Fibroblast of villous mesenchyme (primary cell): ENCODE data around the gene ENTPD2. TPM values are rescaled to one million over a fixed set of nuclear protein-coding genes. Genes with fewer than 3 reads are reported as not detected.

ENCODE experiments used
- DNase-seq: peaks from one replicate; pipeline ENCODE4 v3.0.0-alpha.2; 2010; ENCODE audit warnings: low read depth
- H3K4me3 ChIP-seq: 2 replicates; pipeline ENCODE4 v1.5.1; 2011; ENCODE audit warnings: low read depth, mild to moderate bottlenecking, low read length
- CTCF ChIP-seq: IDR thresholded peaks from 2 replicates; pipeline ENCODE4 v1.5.1; 2012; ENCODE audit warnings: low read depth, mild to moderate bottlenecking, low read length; ENCODE audit not compliant: insufficient read depth
- total RNA-seq: library from RNA; depleted of rRNA; stranded (reverse); fragments of >200 nt; gene quantifications from 2 replicates; pipeline ENCODE4 v1.2.3, GENCODE V29; 2012

Gene ENTPD2
- total RNA-seq, 1 donor = not detected

GRCh38 chr9:137078701-137079400 lies 25.0 kb upstream of the ENTPD2 start:
- TF ChIP-seq CTCF = no peak
- no peak for DNase-seq
- H3K4me3 ChIP-seq = peak overlapping the region; percentile 76

DNA sequence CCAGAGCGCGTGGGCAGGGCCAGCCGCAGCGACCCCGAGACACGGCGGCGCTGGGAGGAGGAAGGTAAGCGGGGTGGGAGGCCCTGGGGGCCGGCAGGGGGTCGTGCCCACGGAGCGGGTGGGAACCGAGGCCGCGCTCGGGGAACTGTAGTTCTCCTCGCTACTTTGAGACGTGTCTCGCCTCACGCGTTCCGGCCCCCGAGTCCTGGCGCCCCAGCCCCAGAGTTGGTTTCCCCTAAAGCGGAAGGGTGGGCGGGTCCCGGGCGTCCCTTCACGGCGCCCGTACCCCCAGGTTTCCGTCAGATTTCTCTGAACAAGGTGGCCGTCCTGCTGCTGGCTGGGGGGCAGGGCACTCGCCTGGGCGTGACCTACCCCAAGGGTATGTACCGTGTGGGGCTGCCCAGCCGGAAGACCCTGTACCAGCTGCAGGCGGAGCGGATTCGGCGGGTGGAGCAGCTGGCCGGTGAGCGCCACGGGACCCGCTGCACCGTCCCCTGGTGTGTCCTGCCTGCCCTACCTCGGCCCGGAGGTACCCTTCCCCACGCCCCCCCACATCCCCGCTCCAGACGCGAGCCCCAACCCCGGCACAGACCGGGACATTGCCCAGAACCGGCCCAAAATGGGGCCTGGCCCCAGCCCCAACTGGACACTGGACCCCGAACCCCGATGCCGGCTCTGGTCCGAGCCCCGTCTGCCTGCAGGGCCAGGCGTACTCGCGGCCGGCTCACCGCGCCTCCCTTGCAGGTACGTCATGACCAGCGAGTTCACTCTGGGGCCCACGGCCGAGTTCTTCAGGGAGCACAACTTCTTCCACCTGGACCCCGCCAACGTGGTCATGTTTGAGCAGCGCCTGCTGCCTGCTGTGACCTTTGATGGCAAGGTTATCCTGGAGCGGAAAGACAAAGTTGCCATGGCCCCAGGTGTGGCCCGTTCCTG lies 24.2 kb upstream of the ENTPD2 start:
- no peak for DNase-seq
- peak overlapping the region; percentile 76 for H3K4me3 ChIP-seq
- no peak for TF ChIP-seq CTCF

DNA sequence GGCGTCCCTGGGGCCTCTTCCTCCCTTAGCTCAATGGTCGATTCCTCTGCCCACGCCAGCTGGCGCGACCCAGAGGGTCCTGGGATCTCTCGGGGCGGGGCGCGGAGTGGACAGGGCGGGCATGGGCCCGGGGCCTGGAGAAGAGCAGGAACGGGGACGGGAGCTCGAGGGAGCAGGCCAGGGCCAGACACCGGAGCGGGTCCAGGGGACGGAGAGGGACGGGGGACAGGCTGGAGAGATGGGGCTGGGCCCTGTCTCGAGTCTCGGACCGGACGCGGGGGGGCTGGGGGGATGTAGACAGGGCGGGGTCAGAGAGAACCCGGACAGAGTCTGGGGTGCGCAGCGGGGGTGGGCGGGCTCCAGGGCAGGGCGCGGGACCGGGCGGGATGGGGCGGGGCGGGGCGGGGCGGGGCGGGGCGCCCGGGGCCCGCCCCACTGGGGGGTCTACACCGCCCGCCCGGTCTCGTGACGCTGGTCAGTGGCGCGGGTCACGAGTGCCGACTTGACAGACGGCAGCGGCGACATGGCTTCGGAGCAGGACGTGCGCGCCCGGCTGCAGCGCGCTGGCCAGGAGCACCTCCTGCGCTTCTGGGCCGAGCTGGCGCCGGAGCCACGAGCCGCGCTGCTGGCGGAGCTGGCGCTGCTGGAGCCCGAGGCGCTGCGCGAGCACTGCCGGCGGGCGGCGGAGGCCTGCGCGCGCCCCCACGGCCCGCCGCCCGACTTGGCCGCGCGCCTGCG lies 23.3 kb upstream of the ENTPD2 start, which contains the start of gene UAP1L1:
Gene UAP1L1, plus strand, starts transcription at position 508 of the 738 bp plus-strand sequence. Its CDS starts 16 bp downstream, at position 524.
- peak; percentile 78 for DNase-seq
- H3K4me3 ChIP-seq = peak within 1 kb of the TSS; percentile 76
- no peak for TF ChIP-seq CTCF

DNA sequence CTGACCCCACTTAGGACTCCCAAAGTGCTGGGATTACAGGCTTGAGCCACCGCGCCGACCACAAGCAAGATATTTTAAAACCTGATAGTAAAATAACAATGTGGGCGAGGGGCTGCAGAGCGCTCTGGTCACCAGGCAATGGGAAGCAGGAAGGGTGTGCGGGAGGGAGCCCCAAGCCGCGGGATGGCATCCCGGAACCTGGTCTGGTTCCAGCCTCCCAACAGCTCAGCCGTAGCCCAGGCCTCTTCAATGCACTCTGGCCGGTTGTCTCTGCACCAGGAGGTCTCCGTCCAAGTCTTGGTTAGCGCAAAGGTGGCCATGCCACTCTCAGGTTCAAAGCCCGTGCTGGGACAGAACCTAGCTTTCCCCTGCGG lies 22.8 kb upstream of the ENTPD2 start:
- DNase-seq = no peak
- no peak for TF ChIP-seq CTCF
- peak overlapping the region; percentile 76 for H3K4me3 ChIP-seq

DNA sequence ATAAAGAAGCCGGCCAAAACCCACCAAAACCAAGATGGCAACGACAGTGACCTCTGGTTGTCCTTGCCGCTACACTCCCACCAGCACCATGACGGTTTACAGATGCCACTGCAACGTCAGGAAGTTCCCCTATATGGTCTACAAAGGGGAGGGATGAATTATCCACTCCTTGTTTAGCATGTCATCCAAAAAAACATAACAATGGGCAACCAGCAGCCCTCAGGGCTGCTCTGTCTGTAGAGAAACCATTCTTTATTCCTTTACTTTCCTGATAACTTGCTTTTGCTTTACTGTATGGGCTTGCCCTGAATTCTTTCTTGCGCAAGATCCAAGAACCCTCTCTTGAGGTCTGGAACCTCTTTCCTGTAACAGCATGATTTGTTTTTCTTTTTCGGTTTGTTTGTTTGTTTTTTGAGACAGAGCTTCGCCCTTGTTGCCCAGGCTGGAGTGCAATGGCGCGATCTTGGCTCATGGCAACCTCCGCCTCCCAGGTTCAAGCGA lies 21.5 kb upstream of the ENTPD2 start:
- no peak for DNase-seq
- H3K4me3 ChIP-seq = no peak overlapping the region
- TF ChIP-seq CTCF = no peak

- no peak for TF ChIP-seq CTCF
- no peak for DNase-seq
- no peak overlapping the region for H3K4me3 ChIP-seq
Observed at GRCh38 chr9:137074657-137075274, 20.9 kb upstream of the ENTPD2 start.
